HEK293T (cell line): ENCODE data around the gene RGS3.

Experiments
- ARNT ChIP-seq: fragments of 450-650 bp; IDR thresholded peaks from 2 replicates; pipeline ENCODE4 v1.6.1; 2017; ENCODE audit warnings: mild to moderate bottlenecking
- ELF4 ChIP-seq: fragments of 450-650 bp; IDR thresholded peaks from 2 replicates; pipeline ENCODE4 v1.6.1; 2017; ENCODE audit warnings: antibody characterized with exemption
- FOXK2 ChIP-seq: fragments of 450-650 bp; IDR thresholded peaks from 2 replicates; pipeline ENCODE4 v1.6.1; 2016; ENCODE audit warnings: mild to moderate bottlenecking
- FOXM1 ChIP-seq: fragments of 450-650 bp; IDR thresholded peaks from 2 replicates; pipeline ENCODE4 v1.6.1; 2017; ENCODE audit warnings: mild to moderate bottlenecking, borderline replicate concordance
- LEF1 ChIP-seq: fragments of 450-650 bp; IDR thresholded peaks from 2 replicates; pipeline ENCODE4 v1.6.1; 2017; ENCODE audit warnings: mild to moderate bottlenecking, borderline replicate concordance
- SUZ12 ChIP-seq: fragments of 450-650 bp; IDR thresholded peaks from 2 replicates; pipeline ENCODE4 v1.6.1; 2016; ENCODE audit warnings: mild to moderate bottlenecking
- ZNF384 ChIP-seq: fragments of 450-650 bp; IDR thresholded peaks from 2 replicates; pipeline ENCODE4 v1.6.1; 2016
- TF ChIP-seq, protein P1 (sequence below): fragments of 450-650 bp; IDR thresholded peaks from 2 replicates; pipeline ENCODE4 v1.6.1; 2016

DNA sequence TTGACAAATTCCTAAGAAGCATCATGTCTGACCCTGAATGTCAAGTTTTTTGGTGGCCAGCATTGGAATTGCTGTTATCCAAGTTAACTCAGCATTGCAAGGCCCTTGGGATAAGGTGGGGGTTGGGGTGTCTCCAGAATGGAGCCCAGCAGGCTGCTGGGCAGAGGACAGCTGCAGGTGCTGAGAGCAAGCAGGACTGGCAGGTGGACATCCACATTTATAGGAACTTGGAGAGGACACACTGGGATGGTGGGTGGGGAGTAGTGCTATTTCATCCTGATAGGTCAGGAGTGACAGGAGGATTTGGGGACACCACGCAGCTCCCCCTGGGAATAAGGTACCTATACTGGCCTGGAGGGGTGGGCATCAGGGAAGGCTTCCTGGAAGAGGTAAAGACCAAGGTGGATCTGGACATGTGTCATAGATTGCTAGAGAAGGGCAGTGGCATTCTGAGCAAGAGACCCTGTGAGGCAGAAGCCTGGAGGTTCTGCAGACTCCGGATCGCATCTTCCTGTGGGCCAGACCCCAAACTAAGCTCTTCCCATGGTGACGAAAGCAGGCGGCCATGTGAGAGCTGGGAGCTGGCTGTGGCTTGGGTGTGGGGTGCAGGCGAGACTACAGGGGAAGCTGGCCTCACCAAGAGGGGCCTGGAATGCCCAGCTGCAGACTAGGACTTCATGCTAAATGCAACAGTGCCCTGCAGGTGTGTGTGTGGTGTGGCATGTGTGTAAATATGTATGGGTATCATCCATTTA, 148.1 kb downstream of the RGS3 start:
- TF ChIP-seq ZNF384 = no peak
- no peak for TF ChIP-seq ARNT
- TF ChIP-seq ELF4 = no peak
- TF ChIP-seq SUZ12 = no peak
- TF ChIP-seq FOXM1 = no peak
- no peak for TF ChIP-seq FOXK2
- TF ChIP-seq, protein P1, sequence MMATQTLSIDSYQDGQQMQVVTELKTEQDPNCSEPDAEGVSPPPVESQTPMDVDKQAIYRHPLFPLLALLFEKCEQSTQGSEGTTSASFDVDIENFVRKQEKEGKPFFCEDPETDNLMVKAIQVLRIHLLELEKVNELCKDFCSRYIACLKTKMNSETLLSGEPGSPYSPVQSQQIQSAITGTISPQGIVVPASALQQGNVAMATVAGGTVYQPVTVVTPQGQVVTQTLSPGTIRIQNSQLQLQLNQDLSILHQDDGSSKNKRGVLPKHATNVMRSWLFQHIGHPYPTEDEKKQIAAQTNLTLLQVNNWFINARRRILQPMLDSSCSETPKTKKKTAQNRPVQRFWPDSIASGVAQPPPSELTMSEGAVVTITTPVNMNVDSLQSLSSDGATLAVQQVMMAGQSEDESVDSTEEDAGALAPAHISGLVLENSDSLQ = no peak
- no peak for TF ChIP-seq LEF1
